Activated CD4-positive, alpha-beta T cell treated with anti-CD3 and anti-CD28 coated beads, Interleukin-2, amount 10 ng/mL, durations not matched to agents 24 days and 14 days (primary cell): ENCODE data around the gene STX8. TPM values are rescaled to one million over a fixed set of nuclear protein-coding genes. Genes with fewer than 3 reads are reported as not detected.

Experiments
- DNase-seq: peaks from one replicate; pipeline ENCODE4 v3.0.0; 2022
- H3K27ac Mint-ChIP-seq: one replicate; pipeline ENCODE4 v1.8.0; 2022; ENCODE audit warnings: mild to moderate bottlenecking, mixed read lengths
- H3K27me3 Mint-ChIP-seq: one replicate; pipeline ENCODE4 v1.8.0; 2022; ENCODE audit warnings: mixed read lengths
- H3K36me3 Mint-ChIP-seq: one replicate; pipeline ENCODE4 v1.8.0; 2022; ENCODE audit warnings: low read depth, mild to moderate bottlenecking, mixed read lengths
- H3K4me1 Mint-ChIP-seq: one replicate; pipeline ENCODE4 v1.8.0; 2021; ENCODE audit warnings: mixed read lengths
- H3K4me3 Mint-ChIP-seq: one replicate; pipeline ENCODE4 v1.8.0; 2022; ENCODE audit warnings: mild to moderate bottlenecking, moderate library complexity, mixed read lengths
- H3K9me3 Mint-ChIP-seq: one replicate; pipeline ENCODE4 v1.8.0; 2021; ENCODE audit warnings: mixed read lengths
- intact Hi-C: fragments of 100-400 bp; cut with micrococcal nuclease; formaldehyde crosslinking; loops from one replicate; pipeline ENCODE4 v1.15.1; 2023
- total RNA-seq: library from RNA; stranded (reverse); gene quantifications from 2 replicates; pipeline ENCODE4 v1.2.3, GENCODE V29; 2022

STX8 gene
- total RNA-seq, 1 donor from 2014 or later: 45.9 TPM

GRCh38 chr17:9434642-9435057 is 141.0 kb downstream of the STX8 start:
- intact Hi-C loops: no loop called here
- H3K9me3 Mint-ChIP-seq: no peaks in the 10 kb centered on the region
- no peaks in the 10 kb centered on the region for H3K36me3 Mint-ChIP-seq
- peaks cover 11% of the 10 kb centered on the region for H3K4me1 Mint-ChIP-seq
- no peaks in the 10 kb centered on the region for H3K27me3 Mint-ChIP-seq
- no peak overlapping the region for H3K27ac Mint-ChIP-seq
- no peak for DNase-seq
- no peak overlapping the region for H3K4me3 Mint-ChIP-seq

GRCh38 chr17:9432934-9433421 is 142.6 kb downstream of the STX8 start:
- intact Hi-C loops: no loop called here
- Mint-ChIP-seq H3K27ac (no peak overlapping the region), H3K27me3 (no peaks in the 10 kb centered on the region), H3K36me3 (no peaks in the 10 kb centered on the region), H3K4me3 (no peak overlapping the region), H3K4me1 (peaks cover 11% of the 10 kb centered on the region), H3K9me3 (no peaks in the 10 kb centered on the region)
- no peak for DNase-seq

- no peak overlapping the region for H3K27ac Mint-ChIP-seq
- peaks cover 11% of the 10 kb centered on the region for H3K4me1 Mint-ChIP-seq
- intact Hi-C loops: no loop called here
- H3K9me3 Mint-ChIP-seq: no peaks in the 10 kb centered on the region
- DNase-seq: no peak
- H3K27me3 Mint-ChIP-seq: no peaks in the 10 kb centered on the region
- no peaks in the 10 kb centered on the region for H3K36me3 Mint-ChIP-seq
- H3K4me3 Mint-ChIP-seq: no peak overlapping the region
These were observed 143.3 kb downstream of the STX8 start for GRCh38 chr17:9432134-9432885.

- intact Hi-C loops: no loop called here
- peaks cover 11% of the 10 kb centered on the region for H3K4me1 Mint-ChIP-seq
- H3K9me3 Mint-ChIP-seq: no peaks in the 10 kb centered on the region
These were observed 144.0 kb downstream of the STX8 start for GRCh38 chr17:9431620-9432019.

GRCh38 chr17:9427465-9428315 is 147.9 kb downstream of the STX8 start:
- Mint-ChIP-seq H3K27me3 (no peaks in the 10 kb centered on the region), H3K4me1 (peaks cover 3% of the 10 kb centered on the region), H3K36me3 (no peaks in the 10 kb centered on the region), H3K27ac (no peak overlapping the region), H3K9me3 (no peaks in the 10 kb centered on the region), H3K4me3 (no peak overlapping the region)
- intact Hi-C loops: no loop called here
- DNase-seq: no peak

More at GRCh38 chr17:9431620-9432019, 144.0 kb downstream of the STX8 start:
- H3K36me3 Mint-ChIP-seq: no peaks in the 10 kb centered on the region
- no peaks in the 10 kb centered on the region for H3K27me3 Mint-ChIP-seq
- no peak for DNase-seq
- no peak overlapping the region for H3K4me3 Mint-ChIP-seq
- H3K27ac Mint-ChIP-seq: no peak overlapping the region

- DNase-seq: no peak
- no peaks in the 10 kb centered on the region for H3K4me1 Mint-ChIP-seq
- intact Hi-C loops: no loop called here
- H3K9me3 Mint-ChIP-seq: no peaks in the 10 kb centered on the region
- H3K36me3 Mint-ChIP-seq: no peaks in the 10 kb centered on the region
- no peak overlapping the region for H3K4me3 Mint-ChIP-seq
- H3K27ac Mint-ChIP-seq: no peak overlapping the region
- no peaks in the 10 kb centered on the region for H3K27me3 Mint-ChIP-seq
These were observed 151.5 kb downstream of the STX8 start for GRCh38 chr17:9424071-9424640.

- H3K4me1 Mint-ChIP-seq: no peaks in the 10 kb centered on the region
- H3K27me3 Mint-ChIP-seq: no peaks in the 10 kb centered on the region
- no peak overlapping the region for H3K27ac Mint-ChIP-seq
- intact Hi-C loops: no loop called here
- no peak overlapping the region for H3K4me3 Mint-ChIP-seq
- H3K9me3 Mint-ChIP-seq: peaks cover 8% of the 10 kb centered on the region
- no peaks in the 10 kb centered on the region for H3K36me3 Mint-ChIP-seq
- DNase-seq: no peak
These were observed 154.1 kb downstream of the STX8 start for GRCh38 chr17:9421525-9421924.

- peaks cover 8% of the 10 kb centered on the region for H3K9me3 Mint-ChIP-seq
- H3K4me3 Mint-ChIP-seq: no peak overlapping the region
- H3K36me3 Mint-ChIP-seq: no peaks in the 10 kb centered on the region
- H3K27ac Mint-ChIP-seq: no peak overlapping the region
- intact Hi-C loops: no loop called here
- no peak for DNase-seq
- H3K27me3 Mint-ChIP-seq: no peaks in the 10 kb centered on the region
- no peaks in the 10 kb centered on the region for H3K4me1 Mint-ChIP-seq
These were observed 155.6 kb downstream of the STX8 start for GRCh38 chr17:9419932-9420453.

- no peak for DNase-seq
- H3K4me3 Mint-ChIP-seq: no peak overlapping the region
- no peak overlapping the region for H3K27ac Mint-ChIP-seq
- H3K36me3 Mint-ChIP-seq: no peaks in the 10 kb centered on the region
- intact Hi-C loops: no loop called here
- no peaks in the 10 kb centered on the region for H3K27me3 Mint-ChIP-seq
- H3K9me3 Mint-ChIP-seq: peaks cover 8% of the 10 kb centered on the region
- no peaks in the 10 kb centered on the region for H3K4me1 Mint-ChIP-seq
These were observed 161.1 kb downstream of the STX8 start for GRCh38 chr17:9414471-9414870.

- no peak overlapping the region for H3K4me3 Mint-ChIP-seq
- intact Hi-C loops: no loop called here
- no peaks in the 10 kb centered on the region for H3K4me1 Mint-ChIP-seq
These were observed 164.9 kb downstream of the STX8 start for GRCh38 chr17:9410737-9411136.

GRCh38 chr17:9410301-9410700 is 165.3 kb downstream of the STX8 start:
- no peaks in the 10 kb centered on the region for H3K4me1 Mint-ChIP-seq
- intact Hi-C loops: no loop called here

More at GRCh38 chr17:9410737-9411136, 164.9 kb downstream of the STX8 start:
- Mint-ChIP-seq H3K27me3 (no peaks in the 10 kb centered on the region), H3K36me3 (no peaks in the 10 kb centered on the region), H3K9me3 (no peaks in the 10 kb centered on the region), H3K27ac (no peak overlapping the region)
- DNase-seq: no peak

GRCh38 chr17:9409878-9410277 is 165.7 kb downstream of the STX8 start:
- Mint-ChIP-seq H3K4me1 (no peaks in the 10 kb centered on the region), H3K27ac (no peak overlapping the region), H3K36me3 (no peaks in the 10 kb centered on the region), H3K27me3 (no peaks in the 10 kb centered on the region), H3K9me3 (no peaks in the 10 kb centered on the region), H3K4me3 (no peak overlapping the region)
- DNase-seq: no peak
- intact Hi-C loops: no loop called here

More at GRCh38 chr17:9410301-9410700, 165.3 kb downstream of the STX8 start:
- no peaks in the 10 kb centered on the region for H3K27me3 Mint-ChIP-seq
- DNase-seq: no peak
- H3K27ac Mint-ChIP-seq: no peak overlapping the region
- no peaks in the 10 kb centered on the region for H3K36me3 Mint-ChIP-seq
- no peak overlapping the region for H3K4me3 Mint-ChIP-seq
- no peaks in the 10 kb centered on the region for H3K9me3 Mint-ChIP-seq

- no peaks in the 10 kb centered on the region for H3K36me3 Mint-ChIP-seq
- no peak for DNase-seq
- intact Hi-C loops: no loop called here
- H3K4me3 Mint-ChIP-seq: no peak overlapping the region
- no peaks in the 10 kb centered on the region for H3K27me3 Mint-ChIP-seq
- no peaks in the 10 kb centered on the region for H3K9me3 Mint-ChIP-seq
- no peak overlapping the region for H3K27ac Mint-ChIP-seq
- H3K4me1 Mint-ChIP-seq: no peaks in the 10 kb centered on the region
These were observed 166.5 kb downstream of the STX8 start for GRCh38 chr17:9408868-9409829.
